K562 (cell line): ENCODE data around the gene TUBGCP6. TPM values are rescaled to one million over a fixed set of nuclear protein-coding genes. Genes with fewer than 3 reads are reported as not detected.

Source experiments
- ATAC-seq: fragments of 200-7000 bp; cut with Tn5 transposase; 3 replicates; pipeline ENCODE4 v1.9.1; 2020; ENCODE audit warnings: moderate library complexity
- BruUV-seq: library from RNA; stranded (reverse); fragments of 400-500 nt; replicated peaks from 2 replicates; lab custom pipeline; 2021; lab: Mats Ljungman, UMichigan
- CTCF ChIA-PET: fragments of 300-600 bp; formaldehyde crosslinking; extraction: SDS; loops from one replicate; lab custom pipeline; 2021; ENCODE audit warnings: low intra/inter-chr PET ratio; lab: Yijun Ruan, JAX
- POLR2A ChIA-PET: fragments of 300-600, 350-650 bp; sonication (Branson Sonifier 250); formaldehyde crosslinking; extraction: SDS; loops from one replicate; lab custom pipeline; 2021; ENCODE audit warnings: antibody characterized with exemption, inconsistent platforms; lab: Yijun Ruan, JAX
- DNase-seq, 4 experiments: peaks; one replicate each; pipeline versions ENCODE4 v3.0.0 to v3.0.0-alpha.2; 2011 to 2018; ENCODE audit warnings: low spot score in 3 of 4, mixed read lengths in 3 of 4; ENCODE audit errors: extremely low read depth in 1 of 4
- FAIRE-seq: peaks from 2 replicates; lab custom pipeline; 2011; peaks lifted over from hg19 to GRCh38; lab: Jason Lieb, UNC
- H2AFZ ChIP-seq: 2 replicates; pipeline ENCODE4 v1.6.0; 2011; ENCODE audit warnings: low read depth, low read length, control low read depth, inconsistent platforms
- H3K27ac ChIP-seq: fragments of 200-600 bp; 3 replicates; pipeline ENCODE4 v1.8.0; 2011; ENCODE audit warnings: low read depth, mild to moderate bottlenecking, control low read depth, inconsistent platforms, low read length, moderate library complexity, mixed read lengths; ENCODE audit errors: extremely low read depth
- H3K27me3 ChIP-seq, 2 experiments: fragments of 300-600 bp in 1 of 2; 2 replicates in 1 of 2; 3 replicates in 1 of 2; pipeline versions ENCODE4 v1.6.0 to v1.8.0; 2011; ENCODE audit warnings: inconsistent platforms in 2 of 2, low read length in 2 of 2, mild to moderate bottlenecking in 1 of 2, mixed read lengths in 1 of 2, moderate library complexity in 1 of 2; ENCODE audit not compliant: control insufficient read depth in 2 of 2, insufficient read depth in 2 of 2
- H3K36me3 ChIP-seq: fragments of 300-600 bp; 3 replicates; pipeline ENCODE4 v1.8.0; 2011; ENCODE audit warnings: mild to moderate bottlenecking, low read length, inconsistent platforms; ENCODE audit not compliant: control insufficient read depth, insufficient read depth
- H3K4me1 ChIP-seq, 2 experiments: fragments of 200-600 bp in 1 of 2; replicated peaks in 1 of 2; 2 replicates in 1 of 2; 3 replicates in 1 of 2; pipeline versions ENCODE4 v1.5.1 to v1.8.0; 2011; ENCODE audit warnings: inconsistent platforms in 2 of 2, low read length in 2 of 2, mild to moderate bottlenecking in 1 of 2, mixed read lengths in 1 of 2, moderate library complexity in 1 of 2; ENCODE audit not compliant: control insufficient read depth in 2 of 2, insufficient read depth in 2 of 2
- H3K4me2 ChIP-seq: 2 replicates; pipeline ENCODE4 v1.6.1; 2011; ENCODE audit warnings: low read length, control low read depth, inconsistent platforms, mixed read lengths; ENCODE audit not compliant: insufficient read depth
- H3K4me3 ChIP-seq: fragments of 200-600 bp; sonication (generic), shearing (Covaris generic); 2 replicates; pipeline ENCODE4 v1.5.1; 2016; ENCODE audit warnings: control low read depth, inconsistent platforms
- H3K79me2 ChIP-seq: fragments of 200-600 bp; 3 replicates; pipeline ENCODE4 v1.8.0; 2011; ENCODE audit warnings: low read length, inconsistent platforms; ENCODE audit not compliant: control insufficient read depth, insufficient read depth
- H3K9ac ChIP-seq, 2 experiments: 2 replicates each; pipeline versions ENCODE4 v1.6.0 to v1.6.1; 2011; ENCODE audit warnings: low read depth in 2 of 2, low read length in 2 of 2, control low read depth in 1 of 2, inconsistent platforms in 1 of 2, mild to moderate bottlenecking in 1 of 2, mixed read lengths in 1 of 2; ENCODE audit not compliant: insufficient read depth in 1 of 2
- H3K9me1 ChIP-seq: one replicate; pipeline ENCODE4 v1.6.0; 2011; ENCODE audit warnings: inconsistent platforms, mild to moderate bottlenecking, low read length, moderate library complexity; ENCODE audit not compliant: control insufficient read depth, insufficient read depth
- H3K9me3 ChIP-seq: replicated peaks from 2 replicates; pipeline ENCODE4 v1.5.1; 2011; ENCODE audit warnings: low read depth, low read length, inconsistent platforms; ENCODE audit not compliant: control insufficient read depth, insufficient read depth
- H4K20me1 ChIP-seq: replicated peaks from 2 replicates; pipeline ENCODE4 v1.6.1; 2011; ENCODE audit warnings: low read length, inconsistent platforms, mixed read lengths; ENCODE audit not compliant: control insufficient read depth, insufficient read depth
- JUND ChIP-seq, 2 experiments: IDR thresholded peaks; 2 replicates in 1 of 2; 3 replicates in 1 of 2; pipeline ENCODE4 v1.6.1; 2011; ENCODE audit warnings: borderline replicate concordance in 2 of 2, low read depth in 2 of 2, low read length in 2 of 2, improper control_type of control experiment in 1 of 2, missing biosample characterization in 1 of 2, missing genetic modification characterization in 1 of 2, missing genetic modification reagents in 1 of 2
- ZBTB11 ChIP-seq, 3 experiments: fragments of 200-800 bp in 1 of 3; fragments of 250-450 bp in 1 of 3; fragments of 450-650 bp in 1 of 3; sonication (Bioruptor Pico) in 1 of 3; sonication (Bioruptor generic) in 1 of 3; formaldehyde crosslinking in 1 of 3; IDR thresholded peaks; 2 replicates each; pipeline versions ENCODE4 v1.6.1 to v1.8.0; 2016 to 2022; ENCODE audit warnings: mild to moderate bottlenecking in 2 of 3, missing genetic modification characterization in 2 of 3, missing compliant biosample characterization in 1 of 3, moderate library complexity in 1 of 3
- ZNF445 ChIP-seq: fragments of 250-450 bp; sonication (Bioruptor Pico); IDR thresholded peaks from 2 replicates; pipeline ENCODE4 v1.4.0; 2020; ENCODE audit warnings: low read depth, mild to moderate bottlenecking, moderate library complexity
- ZNF717 ChIP-seq: fragments of 250-450 bp; sonication (Bioruptor Pico); IDR thresholded peaks from 2 replicates; pipeline ENCODE4 v1.5.0; 2021
- WGBS: fragments of 100-300 bp; shearing (Covaris generic); methylation state at CpG from one replicate; pipeline ENCODE4 v1.1.6; 2016; ENCODE audit warnings: low coverage, mixed read lengths; ENCODE audit not compliant: insufficient coverage; ENCODE audit errors: missing lambda C conversion rate; 5-methylcytosine and 5-hydroxymethylcytosine counted together
- in situ Hi-C: fragments of 300-500 bp; cut with MboI; formaldehyde crosslinking; loops from 4 replicates; pipeline ENCODE4 v1.15.0; 2018; ENCODE audit warnings: inconsistent platforms, mixed read lengths
- intact Hi-C: fragments of 100-400 bp; cut with micrococcal nuclease; formaldehyde crosslinking; loops from 2 replicates; pipeline ENCODE4 v1.14.2; 2022
- polyA plus RNA-seq, 8 experiments: library from polyadenylated mRNA; depleted of rRNA in 4 of 8; stranded (reverse) in 5 of 8; unstranded in 3 of 8; fragments of >200 nt; fragmentation: Nextera tagmentation in 2 of 8; fragmentation: Illumina TruSeq in 1 of 8; extraction: Ambion mirVana in 2 of 8; extraction: Trizol in 1 of 8; gene quantifications; 2 replicates each; pipeline versions ENCODE4 v1.2.1 to v1.2.3, GENCODE V29; 2011 to 2014; ENCODE audit warnings: inconsistent platforms in 1 of 8, missing spikeins in 1 of 8
- total RNA-seq, 7 experiments: library from RNA; depleted of rRNA in 6 of 7; stranded (reverse); fragments of >200 nt in 6 of 7; fragmentation: Illumina TruSeq in 2 of 7; extraction: Trizol in 2 of 7; gene quantifications; 2 replicates each; pipeline versions ENCODE4 v1.2.1 to v1.2.3, GENCODE V29; 2011 to 2021; ENCODE audit warnings: low replicate concordance in 1 of 7
- TF ChIP-seq, protein P1 (sequence below): fragments of 450-650 bp; conservative IDR thresholded peaks from 2 replicates; pipeline ENCODE4 v1.6.1; 2016; ENCODE audit warnings: missing genetic modification characterization, low read depth, mild to moderate bottlenecking, control low read depth, missing compliant biosample characterization

The TUBGCP6 gene
- total and polyA plus RNA-seq, 9 of the 15 experiments (the other 6 are each of a cell fraction or from before 2014, with no cell fraction given): 0.76 to 33.0 (median 10.1) TPM

- TF ChIP-seq ZBTB11 (CRISPR knock-in tag; IDR thresholded peaks at IDR 0.05): no peak
- TF ChIP-seq ZNF717 (CRISPR knock-in tag): no peak
- TF ChIP-seq, all 486 proteins: peak for 0
Measured at GRCh38 chr22:50213263-50213662, 31.6 kb downstream of the TUBGCP6 start (continued).

GRCh38 chr22:50211147-50211546 lies 33.7 kb downstream of the TUBGCP6 start:
- in situ Hi-C loops: loop anchor here (5.0 kb wide), 1 partner anchor 69 kb away; no protein-coding TSS in a partner anchor
- peaks cover 0 to 30% of the 10 kb centered on the region in 2 experiments; a peak in 2 of 5 replicates for H3K4me1 ChIP-seq
- H3K4me3 ChIP-seq: no peak overlapping the region
- no peaks in the 10 kb centered on the region for H3K27me3 ChIP-seq
- H3K9ac ChIP-seq: no peak overlapping the region
- H4K20me1 ChIP-seq: 0 out of 2 replicates have a peak, but pooled peaks cover 3% of the 10 kb centered on the region
- H3K27ac ChIP-seq: no peak overlapping the region
- FAIRE-seq (no peak), ATAC-seq (no peak), DNase-seq (no peak)
- peaks cover 66% of the 10 kb centered on the region for H3K36me3 ChIP-seq
- WGBS: 93% methylated on average over 13 of the region's 14 CpGs
- POLR2A ChIA-PET: no interaction called here
- H2AFZ ChIP-seq: no peak overlapping the region
- H3K4me2 ChIP-seq: no peak overlapping the region
- peaks cover 13% of the 10 kb centered on the region; the same call in 2 of the 3 replicates for H3K79me2 ChIP-seq
- no peak for TF ChIP-seq ZNF445 (CRISPR knock-in tag)
- TF ChIP-seq, protein P1, sequence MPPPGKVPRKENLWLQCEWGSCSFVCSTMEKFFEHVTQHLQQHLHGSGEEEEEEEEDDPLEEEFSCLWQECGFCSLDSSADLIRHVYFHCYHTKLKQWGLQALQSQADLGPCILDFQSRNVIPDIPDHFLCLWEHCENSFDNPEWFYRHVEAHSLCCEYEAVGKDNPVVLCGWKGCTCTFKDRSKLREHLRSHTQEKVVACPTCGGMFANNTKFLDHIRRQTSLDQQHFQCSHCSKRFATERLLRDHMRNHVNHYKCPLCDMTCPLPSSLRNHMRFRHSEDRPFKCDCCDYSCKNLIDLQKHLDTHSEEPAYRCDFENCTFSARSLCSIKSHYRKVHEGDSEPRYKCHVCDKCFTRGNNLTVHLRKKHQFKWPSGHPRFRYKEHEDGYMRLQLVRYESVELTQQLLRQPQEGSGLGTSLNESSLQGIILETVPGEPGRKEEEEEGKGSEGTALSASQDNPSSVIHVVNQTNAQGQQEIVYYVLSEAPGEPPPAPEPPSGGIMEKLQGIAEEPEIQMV: no peak
- TF ChIP-seq JUND (IDR thresholded peaks at IDR 0.05; ENCODE audit: borderline replicate concordance, low read depth, low read length): no peak
- TF ChIP-seq JUND (tag; IDR thresholded peaks at IDR 0.05; ENCODE audit: borderline replicate concordance, low read depth, low read length): no peak
- TF ChIP-seq, all 486 proteins: peak for 0
- intact Hi-C loops: no loop called here
- BruUV-seq: no TSS peak
- Histone ChIP-seq H3K9me1 (no peaks in the 10 kb centered on the region), H3K9me3 (0 out of 2 replicates have a peak, but pooled peaks cover 2% of the 10 kb centered on the region)
- CTCF ChIA-PET: no interaction called here
